ENCODE results near the gene DUOXA1. TPM values are rescaled to one million over a fixed set of nuclear protein-coding genes. Genes with fewer than 3 reads are reported as not detected.

The DUOXA1 gene
- total and polyA plus RNA-seq, 9 donors = 0.30 to 4.1 (median 0.77) TPM

DNA sequence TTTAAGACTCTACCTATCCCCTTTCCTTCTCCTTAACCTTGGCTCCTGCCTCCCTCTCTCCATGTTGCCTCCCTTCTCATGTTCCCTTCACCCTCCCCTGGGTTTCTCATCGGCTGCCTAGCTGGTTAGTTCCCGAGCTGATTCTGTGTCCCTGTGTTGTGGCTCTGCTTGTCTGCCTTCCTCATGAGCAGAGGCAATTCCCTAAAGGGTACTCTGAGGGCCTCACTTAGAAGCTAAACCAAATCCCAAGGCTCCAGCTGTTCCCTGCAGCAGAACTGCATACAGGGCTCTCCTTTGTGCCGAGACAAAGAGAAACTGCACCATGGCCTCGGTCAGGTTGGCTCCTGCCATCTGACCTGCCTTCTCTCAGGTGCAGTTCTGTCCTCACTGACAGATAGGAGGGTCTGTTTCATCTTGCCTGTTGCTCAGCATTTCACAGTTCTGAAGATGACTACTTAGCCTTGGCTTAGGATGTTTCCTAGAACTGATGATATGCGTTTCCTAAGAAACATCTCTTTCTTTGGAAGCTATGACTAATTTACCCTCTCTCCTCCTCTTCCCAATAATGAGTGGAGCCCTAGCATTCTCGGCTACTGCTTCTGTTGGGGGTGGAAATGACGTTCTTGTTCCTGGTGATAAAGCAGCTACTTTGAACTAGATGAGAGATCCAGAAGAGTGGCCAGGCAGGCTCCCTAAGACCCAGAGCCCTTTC is 27.2 kb upstream of the DUOXA1 start:
- Histone ChIP-seq H3K27me3 (no peaks in the 10 kb centered on the region), H3K36me3 (no peaks in the 10 kb centered on the region), H3K9me3 (no peaks in the 10 kb centered on the region), H3K27ac (no peak overlapping the region), H3K4me1 (ENCODE audit: insufficient read depth) (no peaks in the 10 kb centered on the region), H3K4me3 (no peak overlapping the region)
- DNase-seq = no peak
- TF ChIP-seq EP300 (IDR thresholded peaks at IDR 0.05) (no peak), POLR2A (IDR thresholded peaks at IDR 0.05) (no peak), CTCF (IDR thresholded peaks at IDR 0.05) (no peak)
- 46 to 58% (median 50%) methylated on average over 7 of the region's 7 CpGs for WGBS, 3 donors
- intact Hi-C loops (cut with DNase I) = no loop called here

GRCh38 chr15:45155739-45156138 is 26.1 kb upstream of the DUOXA1 start:
- WGBS, 3 donors = 62 to 67% (median 64%) methylated on average over 8 of the region's 8 CpGs
- TF ChIP-seq POLR2A (IDR thresholded peaks at IDR 0.05) = no peak
- TF ChIP-seq CTCF (IDR thresholded peaks at IDR 0.05) = no peak
- TF ChIP-seq EP300 (IDR thresholded peaks at IDR 0.05) = no peak

DNA sequence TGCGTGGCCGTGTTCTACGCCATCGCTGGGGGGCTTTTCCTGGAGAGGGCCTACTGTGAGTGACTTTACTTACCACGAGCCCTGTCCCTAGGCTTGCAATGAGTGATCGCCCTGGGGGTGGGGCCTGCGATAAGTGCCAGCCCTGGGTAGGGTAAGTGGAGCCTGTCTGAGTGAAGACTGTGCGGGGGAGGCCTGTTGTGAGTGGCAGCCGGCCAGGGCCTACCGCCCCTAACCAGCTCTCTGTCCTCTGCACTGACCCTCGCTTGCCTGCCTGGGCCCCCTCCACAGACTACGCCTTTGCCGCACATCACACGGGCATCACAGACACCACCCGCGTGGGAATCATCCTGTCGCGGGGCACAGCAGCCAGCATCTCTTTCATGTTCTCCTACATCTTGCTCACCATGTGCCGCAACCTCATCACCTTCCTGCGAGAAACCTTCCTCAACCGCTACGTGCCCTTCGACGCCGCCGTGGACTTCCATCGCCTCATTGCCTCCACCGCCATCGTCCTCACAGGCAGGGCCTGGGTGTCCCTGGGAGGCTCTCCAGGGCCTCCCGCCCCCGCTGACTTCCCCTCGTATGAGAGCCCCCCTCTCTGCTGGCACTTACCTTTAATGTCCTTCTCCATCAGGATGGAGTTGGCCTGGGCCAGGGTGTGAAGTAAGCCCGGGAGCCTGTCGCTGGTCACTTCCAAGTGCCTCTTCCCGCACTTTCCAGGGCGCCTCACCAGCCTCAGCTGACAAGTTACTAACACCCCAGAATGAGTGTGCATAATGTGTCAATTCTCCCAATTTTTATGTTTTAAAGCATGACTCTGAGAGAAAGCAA is 22.5 kb upstream of the DUOXA1 start:
- no peak for DNase-seq
- 88 to 90% (median 90%) methylated on average over 36 of the region's 36 CpGs for WGBS, 3 donors
- Histone ChIP-seq H3K9me3 (no peaks in the 10 kb centered on the region), H3K27ac (no peak overlapping the region), H3K4me1 (ENCODE audit: insufficient read depth) (no peaks in the 10 kb centered on the region), H3K36me3 (no peaks in the 10 kb centered on the region), H3K4me3 (no peak overlapping the region), H3K27me3 (no peaks in the 10 kb centered on the region)
- intact Hi-C loops (cut with DNase I) = no loop called here
- no peak for TF ChIP-seq CTCF (IDR thresholded peaks at IDR 0.05)
- no peak for TF ChIP-seq EP300 (IDR thresholded peaks at IDR 0.05)
- TF ChIP-seq POLR2A (IDR thresholded peaks at IDR 0.05) = no peak

More at GRCh38 chr15:45155739-45156138, 26.1 kb upstream of the DUOXA1 start:
- no peak for DNase-seq
- H3K36me3 ChIP-seq = no peaks in the 10 kb centered on the region
- no peaks in the 10 kb centered on the region for H3K4me1 ChIP-seq (ENCODE audit: insufficient read depth)
- no peaks in the 10 kb centered on the region for H3K27me3 ChIP-seq
- no peaks in the 10 kb centered on the region for H3K9me3 ChIP-seq
- H3K27ac ChIP-seq = no peak overlapping the region
- no peak overlapping the region for H3K4me3 ChIP-seq
- intact Hi-C loops (cut with DNase I) = no loop called here

- no peaks in the 10 kb centered on the region for H3K36me3 ChIP-seq
- no peaks in the 10 kb centered on the region for H3K27me3 ChIP-seq
- H3K27ac ChIP-seq = no peak overlapping the region
- 84 to 95% (median 87%) methylated on average over 6 of the region's 6 CpGs for WGBS, 3 donors
- no peak for DNase-seq
- intact Hi-C loops (cut with DNase I) = no loop called here
- TF ChIP-seq POLR2A (IDR thresholded peaks at IDR 0.05) = no peak
- TF ChIP-seq CTCF (IDR thresholded peaks at IDR 0.05) = no peak
- no peak for TF ChIP-seq EP300 (IDR thresholded peaks at IDR 0.05)
- no peaks in the 10 kb centered on the region for H3K9me3 ChIP-seq
- no peak overlapping the region for H3K4me3 ChIP-seq
- H3K4me1 ChIP-seq (ENCODE audit: insufficient read depth) = no peaks in the 10 kb centered on the region
Observed at GRCh38 chr15:45150997-45151396, 21.3 kb upstream of the DUOXA1 start.

All from ovary (tissue), 9 donors.